Measurements from ENCODE around the gene PGR.

PGR gene

GRCh38 chr11:101129203-101129943, at the start of gene PGR:
PGR (minus strand) TSS chr11:101129813; CDS start chr11:101129070, 743 bp downstream.
- no peak for FAIRE-seq

GRCh38 chr11:101176381-101176780, 46.8 kb upstream of the PGR start:
- FAIRE-seq, result no peak

DNA sequence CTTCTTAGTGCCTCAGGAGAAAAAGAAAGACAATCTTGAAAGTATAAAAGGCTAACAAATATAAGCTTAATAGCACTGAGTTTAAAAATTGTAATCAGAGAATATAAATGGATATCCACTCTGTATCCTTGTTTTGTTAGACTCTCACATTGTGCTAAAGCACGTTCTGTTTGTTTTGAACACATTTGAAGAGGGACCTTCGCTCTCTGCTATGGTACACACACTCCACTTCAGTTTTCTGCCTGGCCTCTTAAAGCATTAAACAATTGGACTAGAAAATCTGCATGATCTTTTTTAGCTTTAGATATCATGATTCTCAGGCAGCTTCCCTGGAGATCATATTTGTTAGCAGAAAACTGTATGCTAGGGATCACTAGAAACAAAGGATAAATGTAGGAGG, 40.3 kb upstream of the PGR start:
- peak; percentile 94 for FAIRE-seq

GRCh38 chr11:101166038-101166437, 36.4 kb upstream of the PGR start:
- FAIRE-seq, result no peak

DNA sequence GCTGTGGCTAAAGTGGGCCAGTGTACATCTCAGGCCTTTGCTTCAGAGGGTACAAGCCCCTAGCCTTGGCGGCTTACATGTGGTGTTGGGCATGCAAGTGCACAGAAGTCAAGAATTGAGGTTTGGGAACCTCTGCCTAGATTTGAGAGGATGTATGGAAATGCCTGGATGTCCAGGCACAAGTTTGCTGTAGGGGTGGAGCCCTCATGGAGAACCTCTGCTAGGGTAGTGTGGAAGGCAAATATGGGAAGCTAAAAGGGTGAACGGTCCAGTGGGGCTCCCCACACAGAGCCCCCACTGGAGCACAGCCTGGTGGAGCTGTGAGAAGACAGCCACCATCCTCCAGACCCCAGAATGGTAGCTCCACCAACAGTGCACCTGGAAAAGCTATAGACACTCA, 28.5 kb upstream of the PGR start:
- no peak for FAIRE-seq

- no peak for FAIRE-seq
These were observed 8.8 kb upstream of the PGR start for GRCh38 chr11:101138245-101138930.

- no peak for FAIRE-seq
These were observed 3.6 kb upstream of the PGR start for GRCh38 chr11:101133190-101133589.

DNA sequence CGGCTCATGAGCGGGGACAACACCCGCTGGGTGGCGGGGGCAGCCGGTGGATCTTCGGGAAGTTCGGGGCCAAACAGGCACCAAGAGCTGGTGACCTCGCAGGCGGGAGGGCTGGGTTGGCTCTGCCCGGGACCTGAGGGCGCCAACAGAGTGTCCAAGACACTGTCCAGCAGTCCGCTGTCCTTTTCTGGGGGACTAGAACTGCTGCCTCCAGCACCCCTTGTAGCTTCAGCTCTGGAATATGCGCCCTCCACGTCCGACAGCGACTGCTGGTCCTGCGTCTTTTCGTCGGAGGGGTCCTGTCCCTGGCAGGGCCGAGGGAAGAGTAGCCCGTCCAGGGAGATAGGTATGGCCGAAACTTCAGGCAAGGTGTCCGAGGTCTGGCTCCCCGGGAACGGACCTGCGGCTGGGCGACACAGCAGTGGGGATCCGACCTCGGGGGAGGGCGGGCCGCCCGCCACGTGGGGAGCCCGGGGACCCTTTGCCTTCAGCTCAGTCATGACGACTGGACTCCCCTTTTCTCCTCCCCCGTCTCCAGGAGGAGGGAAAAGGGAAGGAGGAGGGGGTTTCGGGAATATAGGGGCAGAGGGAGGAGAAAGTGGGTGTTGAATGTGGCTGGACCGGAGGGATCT, 926 bp downstream of the PGR start:
- FAIRE-seq, result no peak

GRCh38 chr11:101127699-101128570, 1.7 kb downstream of the PGR start:
- no peak for FAIRE-seq

DNA sequence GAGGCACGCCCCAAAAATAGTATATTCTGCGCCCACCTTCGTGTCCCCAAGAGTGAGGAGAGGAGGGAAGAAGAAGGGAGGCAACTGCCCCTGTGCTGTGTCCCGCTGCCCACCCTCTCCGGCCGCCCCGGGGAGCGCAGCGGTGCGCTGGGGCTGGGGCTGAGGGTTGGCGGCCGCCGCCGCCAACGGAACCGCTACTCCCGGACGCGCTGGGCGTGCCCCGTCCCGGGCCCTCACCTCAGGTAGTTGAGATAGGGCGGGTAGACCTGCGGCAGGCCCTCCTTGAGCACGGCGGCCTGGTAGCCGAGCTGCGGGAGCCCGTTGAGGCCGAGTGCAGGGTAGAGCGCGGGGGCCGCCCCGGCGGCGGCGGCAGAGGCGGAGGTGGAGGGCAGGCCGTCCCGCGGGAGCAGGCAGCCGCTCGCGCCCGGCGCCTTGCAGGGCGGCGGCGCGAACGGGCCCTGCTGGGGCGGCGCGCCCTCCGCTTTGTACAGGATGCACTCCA, 2.4 kb downstream of the PGR start:
- FAIRE-seq, result no peak

DNA sequence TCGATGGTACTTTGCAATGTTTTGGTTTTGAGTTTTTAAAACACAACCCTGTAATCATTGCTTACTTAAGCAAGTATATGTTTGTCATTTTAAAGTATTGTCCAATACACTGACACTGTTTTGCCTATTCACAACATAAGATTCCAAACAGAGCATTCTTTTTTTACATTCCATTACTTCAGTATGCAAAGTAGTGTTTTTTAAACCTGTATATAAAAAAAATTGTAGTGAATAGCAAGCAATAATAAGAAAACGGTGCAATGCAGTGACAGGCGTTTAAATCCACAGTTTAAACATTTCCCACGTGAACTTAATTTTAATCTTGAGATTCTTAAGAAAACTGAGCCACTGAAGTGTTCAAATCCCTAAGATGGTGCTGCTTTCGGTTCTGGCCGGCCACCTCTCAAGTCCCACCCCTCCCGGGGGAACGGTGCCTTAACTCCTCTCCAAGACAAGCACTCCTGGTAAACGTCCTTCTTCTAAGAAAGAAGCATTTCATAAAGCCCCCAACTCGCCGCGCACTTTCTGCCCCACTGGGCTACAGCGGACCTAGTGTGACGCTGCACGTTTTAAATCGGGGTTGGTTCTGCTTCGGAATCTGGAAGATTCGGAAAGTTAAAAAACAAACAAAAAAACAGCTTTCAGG, 2.9 kb downstream of the PGR start:
- FAIRE-seq, result no peak

DNA sequence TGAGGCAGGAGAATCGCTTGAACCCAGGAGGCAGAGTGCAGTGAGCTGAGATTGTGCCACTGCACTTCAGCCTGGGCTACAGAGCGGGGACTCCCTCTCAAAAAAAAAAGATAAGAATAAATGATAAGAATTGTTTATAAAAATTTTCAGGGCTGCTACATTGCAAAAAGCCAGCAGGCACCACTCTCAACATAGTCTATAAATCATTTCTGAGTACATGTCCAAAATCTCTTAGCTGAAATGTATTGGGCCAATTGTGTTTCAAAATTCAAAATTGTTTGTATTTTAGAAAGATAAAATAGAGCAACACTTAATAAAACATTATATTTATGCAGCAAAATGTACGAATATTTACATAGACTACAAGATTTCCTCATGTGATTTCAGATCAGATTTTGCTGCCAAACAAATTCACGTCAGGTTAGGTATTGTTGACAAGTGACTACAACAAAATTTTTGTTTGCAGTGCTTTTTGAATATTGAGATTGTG, 13.9 kb downstream of the PGR start:
- FAIRE-seq, result no peak

DNA sequence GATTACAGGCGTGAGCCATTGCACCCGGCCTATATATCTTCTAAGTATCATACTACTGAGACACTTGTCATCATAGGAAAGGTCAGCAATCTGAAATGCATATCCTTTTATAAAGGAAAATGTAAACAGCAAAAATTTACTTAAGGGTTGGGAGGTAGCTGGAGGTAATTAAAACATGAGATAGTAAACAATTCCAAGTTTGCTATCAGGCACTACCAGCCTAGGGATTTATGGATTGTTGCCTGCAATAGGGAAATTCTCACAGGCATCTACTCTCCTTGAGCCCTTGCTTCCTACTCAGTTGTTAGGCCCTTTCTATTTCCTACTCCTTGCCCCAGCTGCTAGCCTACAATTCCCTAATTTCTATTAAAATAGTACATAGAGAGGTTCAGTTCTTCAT, 16.1 kb downstream of the PGR start:
- no peak for FAIRE-seq

DNA sequence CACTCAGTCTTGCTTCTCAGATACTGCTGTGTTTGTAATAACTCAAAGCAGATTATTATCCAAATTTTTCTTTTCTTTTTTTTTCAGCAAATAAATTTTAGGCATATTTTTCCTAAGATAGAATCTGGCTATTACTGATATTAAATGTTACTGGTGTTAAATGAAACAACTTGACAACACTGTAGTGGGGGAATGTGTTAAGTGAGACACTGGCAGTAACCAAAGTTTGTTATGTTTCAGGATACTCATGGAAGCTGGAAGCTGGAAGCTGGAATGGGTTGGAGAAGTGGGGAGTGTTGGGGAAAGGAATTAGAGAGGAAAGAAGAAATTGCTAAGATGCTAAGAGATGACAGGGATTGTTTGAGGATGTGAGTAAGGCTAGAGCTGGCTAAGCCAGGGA, 24.9 kb downstream of the PGR start:
- FAIRE-seq, result no peak

DNA sequence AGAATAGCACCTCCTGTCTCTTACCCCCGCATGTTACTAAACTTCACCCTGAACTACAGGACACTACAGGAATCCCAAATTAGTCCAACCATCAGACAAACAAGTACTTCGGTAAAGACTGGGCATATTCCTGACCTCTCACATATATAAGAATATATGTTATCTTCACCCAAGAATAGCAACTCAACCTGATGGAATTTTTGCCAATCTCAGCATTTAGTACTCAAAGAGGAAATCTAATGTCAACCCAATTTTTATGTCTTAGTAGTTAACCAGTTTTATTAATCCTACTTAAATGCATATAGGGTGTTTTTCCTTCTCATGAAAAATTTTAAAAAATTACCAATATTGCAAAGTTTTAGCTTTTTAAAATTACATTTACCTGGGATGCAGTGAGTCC, 26.2 kb downstream of the PGR start:
- peak; percentile 68 for FAIRE-seq

GRCh38 chr11:101100601-101101000, 29.0 kb downstream of the PGR start:
- FAIRE-seq, result no peak

DNA sequence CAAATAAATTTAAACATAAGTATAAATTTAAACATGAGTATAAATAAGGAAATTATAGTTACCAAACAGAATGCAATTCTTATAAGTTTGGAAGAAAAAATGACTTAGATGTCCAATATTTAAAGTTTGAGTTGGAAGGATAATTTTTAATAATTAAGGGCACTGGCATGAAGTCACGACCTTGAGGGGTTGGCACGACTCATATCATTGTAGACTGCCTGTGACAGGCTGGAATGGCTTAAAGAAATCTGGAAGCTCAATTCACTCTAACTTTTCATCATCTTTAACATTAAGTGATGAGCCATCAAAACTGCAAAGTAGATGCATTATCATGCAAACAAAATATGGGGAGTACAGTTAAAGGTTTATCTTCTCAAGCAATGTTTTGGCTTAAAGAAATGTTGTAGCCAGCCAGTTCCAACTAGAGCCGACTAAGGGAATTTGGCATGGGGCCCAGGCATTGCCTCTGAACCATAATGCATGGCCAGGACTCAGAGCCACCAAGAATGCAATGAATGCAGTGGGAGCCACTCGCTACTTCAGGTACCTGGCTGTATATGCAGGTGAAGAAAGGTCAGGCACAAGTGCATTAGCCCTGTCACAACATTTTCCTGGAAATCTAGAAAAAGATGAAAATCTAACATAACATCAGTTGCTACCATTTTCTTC, 33.4 kb downstream of the PGR start:
- FAIRE-seq, result no peak

- FAIRE-seq, result peak; percentile 90
These were observed 37.8 kb downstream of the PGR start for GRCh38 chr11:101091781-101092180.

- FAIRE-seq, result peak; percentile 24
These were observed 38.8 kb downstream of the PGR start for GRCh38 chr11:101090679-101091270.

GRCh38 chr11:101083335-101083734, 46.3 kb downstream of the PGR start:
- no peak for FAIRE-seq

- no peak for FAIRE-seq
These were observed 46.8 kb downstream of the PGR start for GRCh38 chr11:101082813-101083212.

Measured in islet of Langerhans (tissue), 1 donor.